ENCODE measurements around the gene MEAK7. TPM values are rescaled to one million over a fixed set of nuclear protein-coding genes. Genes with fewer than 3 reads are reported as not detected.

The MEAK7 gene
- total RNA-seq, 1 donor from 2014 or later, result 30.3 TPM

GRCh38 chr16:84514874-84515835 is 10.7 kb upstream of the MEAK7 start:
- peaks cover 50% of the 10 kb centered on the region for H3K4me1 Mint-ChIP-seq (ENCODE audit: unreplicated experiment)
- TF ChIP-seq, protein P1, sequence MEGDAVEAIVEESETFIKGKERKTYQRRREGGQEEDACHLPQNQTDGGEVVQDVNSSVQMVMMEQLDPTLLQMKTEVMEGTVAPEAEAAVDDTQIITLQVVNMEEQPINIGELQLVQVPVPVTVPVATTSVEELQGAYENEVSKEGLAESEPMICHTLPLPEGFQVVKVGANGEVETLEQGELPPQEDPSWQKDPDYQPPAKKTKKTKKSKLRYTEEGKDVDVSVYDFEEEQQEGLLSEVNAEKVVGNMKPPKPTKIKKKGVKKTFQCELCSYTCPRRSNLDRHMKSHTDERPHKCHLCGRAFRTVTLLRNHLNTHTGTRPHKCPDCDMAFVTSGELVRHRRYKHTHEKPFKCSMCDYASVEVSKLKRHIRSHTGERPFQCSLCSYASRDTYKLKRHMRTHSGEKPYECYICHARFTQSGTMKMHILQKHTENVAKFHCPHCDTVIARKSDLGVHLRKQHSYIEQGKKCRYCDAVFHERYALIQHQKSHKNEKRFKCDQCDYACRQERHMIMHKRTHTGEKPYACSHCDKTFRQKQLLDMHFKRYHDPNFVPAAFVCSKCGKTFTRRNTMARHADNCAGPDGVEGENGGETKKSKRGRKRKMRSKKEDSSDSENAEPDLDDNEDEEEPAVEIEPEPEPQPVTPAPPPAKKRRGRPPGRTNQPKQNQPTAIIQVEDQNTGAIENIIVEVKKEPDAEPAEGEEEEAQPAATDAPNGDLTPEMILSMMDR (conservative IDR thresholded peaks at IDR 0.05), result no peak
- H3K4me3 Mint-ChIP-seq, result no peak overlapping the region
- no peaks in the 10 kb centered on the region for H3K9me3 Mint-ChIP-seq
- no peaks in the 10 kb centered on the region for H3K36me3 Mint-ChIP-seq
- DNase-seq (ENCODE audit: extremely low spot score, unreplicated experiment), result no peak
- H3K27ac Mint-ChIP-seq, result peak overlapping the region; percentile 85
- H3K27me3 Mint-ChIP-seq, result peaks cover 5% of the 10 kb centered on the region

DNA sequence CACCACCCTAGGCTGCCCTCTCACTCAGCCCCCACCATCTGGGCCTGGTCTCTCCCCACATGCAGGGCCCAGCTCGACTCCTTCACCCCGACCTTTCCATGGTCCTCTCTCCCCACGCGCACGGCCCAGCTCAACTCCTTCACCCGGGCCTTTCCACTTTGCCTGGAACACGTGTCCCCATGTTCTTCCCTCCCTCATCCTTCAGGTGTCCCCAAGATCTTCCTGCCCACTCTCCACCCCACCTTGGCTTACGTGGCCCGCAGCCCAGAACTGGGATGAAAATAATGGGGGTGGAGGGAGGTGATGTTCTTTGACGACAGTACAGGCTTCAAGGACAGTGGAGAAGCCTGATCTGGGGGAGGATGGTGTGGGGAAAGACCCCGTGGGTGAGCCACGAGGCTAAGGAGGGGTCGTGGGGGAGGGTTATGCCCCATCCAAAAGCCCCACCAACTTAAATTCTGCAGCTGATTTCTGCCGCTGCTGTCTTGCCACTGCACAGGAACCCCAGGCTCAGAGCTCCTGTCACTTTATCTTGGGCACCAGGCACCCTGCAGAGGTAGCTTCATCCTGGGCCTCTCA is 9.9 kb upstream of the MEAK7 start:
- H3K27ac Mint-ChIP-seq, result peak overlapping the region; percentile 85
- H3K36me3 Mint-ChIP-seq, result no peaks in the 10 kb centered on the region
- H3K4me1 Mint-ChIP-seq (ENCODE audit: unreplicated experiment), result peaks cover 48% of the 10 kb centered on the region
- no peaks in the 10 kb centered on the region for H3K9me3 Mint-ChIP-seq
- TF ChIP-seq, protein P1 (conservative IDR thresholded peaks at IDR 0.05), result no peak
- DNase-seq (ENCODE audit: extremely low spot score, unreplicated experiment), result no peak
- H3K27me3 Mint-ChIP-seq, result peaks cover 8% of the 10 kb centered on the region
- H3K4me3 Mint-ChIP-seq, result no peak overlapping the region

GRCh38 chr16:84513666-84514065 is 9.2 kb upstream of the MEAK7 start:
- no peak overlapping the region for H3K4me3 Mint-ChIP-seq
- H3K27me3 Mint-ChIP-seq, result peaks cover 8% of the 10 kb centered on the region
- TF ChIP-seq, protein P1 (conservative IDR thresholded peaks at IDR 0.05), result no peak
- H3K4me1 Mint-ChIP-seq (ENCODE audit: unreplicated experiment), result peaks cover 53% of the 10 kb centered on the region
- peak overlapping the region; percentile 73 for H3K27ac Mint-ChIP-seq
- no peak for DNase-seq (ENCODE audit: extremely low spot score, unreplicated experiment)
- H3K9me3 Mint-ChIP-seq, result no peaks in the 10 kb centered on the region
- H3K36me3 Mint-ChIP-seq, result no peaks in the 10 kb centered on the region

DNA sequence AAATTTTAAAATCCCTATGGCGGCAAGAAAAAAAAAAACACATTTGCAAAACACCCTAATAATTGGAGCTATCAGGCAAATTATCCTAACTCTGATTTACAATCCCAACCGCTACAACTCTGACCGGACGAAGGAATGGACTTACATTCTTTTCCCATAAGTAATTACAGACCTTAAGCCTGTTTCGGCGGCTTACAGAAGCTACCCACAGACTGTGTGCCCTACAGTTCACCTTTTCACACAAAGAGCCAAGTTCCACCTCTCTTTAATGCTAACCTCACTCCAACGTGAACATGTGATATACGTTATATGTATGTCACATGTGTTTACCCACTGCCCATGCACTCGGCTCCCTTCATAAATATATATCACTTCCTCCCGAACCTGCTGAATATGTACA is 8.7 kb upstream of the MEAK7 start:
- DNase-seq (ENCODE audit: extremely low spot score, unreplicated experiment), result no peak
- H3K4me3 Mint-ChIP-seq, result no peak overlapping the region
- H3K27ac Mint-ChIP-seq, result peak overlapping the region; percentile 73

DNA sequence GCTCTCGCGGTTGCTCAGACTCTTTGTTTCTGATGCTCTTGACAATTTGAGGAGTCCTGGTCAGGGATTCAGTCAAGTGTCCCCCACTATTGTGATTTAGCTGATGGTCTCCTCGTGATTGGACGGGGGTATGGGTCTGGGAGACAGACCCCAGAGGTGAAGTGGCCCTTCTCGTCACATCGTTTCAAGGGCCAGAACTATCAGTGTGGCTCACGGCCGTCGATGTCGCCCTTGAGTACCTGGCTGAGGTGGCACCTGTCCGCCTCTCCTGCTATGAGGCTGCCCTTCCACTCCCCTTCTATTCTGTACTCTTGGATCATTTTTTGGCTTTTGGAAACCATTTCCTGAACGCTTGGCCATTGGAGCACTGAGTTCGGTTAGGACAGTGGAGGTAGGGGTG is 7.4 kb upstream of the MEAK7 start:
- Mint-ChIP-seq H3K27me3 (peaks cover 8% of the 10 kb centered on the region), H3K4me3 (peak overlapping the region; percentile 21), H3K27ac (peak overlapping the region; percentile 63), H3K36me3 (no peaks in the 10 kb centered on the region), H3K9me3 (no peaks in the 10 kb centered on the region), H3K4me1 (ENCODE audit: unreplicated experiment) (peaks cover 46% of the 10 kb centered on the region)
- DNase-seq (ENCODE audit: extremely low spot score, unreplicated experiment), result no peak
- TF ChIP-seq, protein P1 (conservative IDR thresholded peaks at IDR 0.05), result no peak

More for the DNA sequence above, 8.7 kb upstream of the MEAK7 start:
- no peaks in the 10 kb centered on the region for H3K36me3 Mint-ChIP-seq
- TF ChIP-seq, protein P1 (conservative IDR thresholded peaks at IDR 0.05), result no peak
- peaks cover 8% of the 10 kb centered on the region for H3K27me3 Mint-ChIP-seq
- H3K4me1 Mint-ChIP-seq (ENCODE audit: unreplicated experiment), result peaks cover 55% of the 10 kb centered on the region
- no peaks in the 10 kb centered on the region for H3K9me3 Mint-ChIP-seq
